HG03439 (cell line): Measurements from ENCODE around the gene TOR1A.
"Not testable (repeated sequence)": the region's sequence is repeated elsewhere in the genome, so short reads cannot be mapped to it uniquely, and the experiment has no call there.

Experiments used
- ATAC-seq: cut with Tn5 transposase; IDR thresholded peaks from one replicate; pipeline ENCODE4 v1.9.1; 2021; ENCODE audit warnings: mild to moderate bottlenecking, moderate library complexity; ENCODE audit not compliant: unreplicated experiment

Gene TOR1A

GRCh38 chr9:129822898-129823541, 916 bp downstream of the TOR1A start:
- ATAC-seq, result no peak

GRCh38 chr9:129816501-129817435, 7.2 kb downstream of the TOR1A start:
- ATAC-seq, result no peak

GRCh38 chr9:129815278-129815677, 8.7 kb downstream of the TOR1A start:
- no peak for ATAC-seq

- ATAC-seq, result no peak
Observed at GRCh38 chr9:129814432-129815223, 9.3 kb downstream of the TOR1A start.

GRCh38 chr9:129813661-129814060, 10.3 kb downstream of the TOR1A start:
- no peak for ATAC-seq

- no peak for ATAC-seq
Observed at GRCh38 chr9:129812385-129812784, 11.6 kb downstream of the TOR1A start.

GRCh38 chr9:129811967-129812363, 12.0 kb downstream of the TOR1A start:
- no peak for ATAC-seq

- ATAC-seq, result no peak
Observed at GRCh38 chr9:129810788-129811187, 13.1 kb downstream of the TOR1A start.

- no peak for ATAC-seq
Observed at GRCh38 chr9:129810116-129810515, 13.8 kb downstream of the TOR1A start.

- ATAC-seq, result no peak
Observed at GRCh38 chr9:129809346-129809745, 14.6 kb downstream of the TOR1A start.

- ATAC-seq, result no peak
Observed at GRCh38 chr9:129806061-129806460, 17.9 kb downstream of the TOR1A start.

GRCh38 chr9:129803676-129804060, 20.3 kb downstream of the TOR1A start:
- no peak for ATAC-seq

GRCh38 chr9:129802833-129803675, 20.9 kb downstream of the TOR1A start, which contains the start of gene TOR1B:
TOR1B (plus strand) TSS chr9:129803184; CDS start chr9:129803213, 29 bp downstream.
- ATAC-seq, result peak; percentile 87

- no peak for ATAC-seq
Observed at GRCh38 chr9:129801504-129801903, 22.4 kb downstream of the TOR1A start.

GRCh38 chr9:129798973-129799372, 25.0 kb downstream of the TOR1A start:
- no peak for ATAC-seq

- not testable (repeated sequence) for ATAC-seq
Observed at GRCh38 chr9:129796029-129796428, 27.9 kb downstream of the TOR1A start.

- ATAC-seq, result no peak
Observed at GRCh38 chr9:129794549-129794948, 29.4 kb downstream of the TOR1A start.

GRCh38 chr9:129786481-129786880, 37.5 kb downstream of the TOR1A start:
- no peak for ATAC-seq

GRCh38 chr9:129785866-129786265, 38.1 kb downstream of the TOR1A start:
- no peak for ATAC-seq

- ATAC-seq, result not testable (repeated sequence)
Observed at GRCh38 chr9:129784970-129785369, 39.0 kb downstream of the TOR1A start.
